Measurements from ENCODE around the gene HMGN4. TPM values are rescaled to one million over a fixed set of nuclear protein-coding genes. Genes with fewer than 3 reads are reported as not detected.
"Not testable (repeated sequence)": the region's sequence is repeated elsewhere in the genome, so short reads cannot be mapped to it uniquely, and the experiment has no call there.

HMGN4 gene
- total RNA-seq, 1 experiment from 2014 or later: 103 TPM

- DNase-seq (ENCODE audit: low read depth, low spot score): peak; percentile 86
- in situ Hi-C loops (cut with HindIII; ENCODE audit: low pct_unique_long_range_greater_than_20kb, low sequenced_read_pairs): no loop called here
Observed at GRCh38 chr6:26520850-26521599, 17.1 kb upstream of the HMGN4 start.

GRCh38 chr6:26521600-26522391, 16.4 kb upstream of the HMGN4 start:
- in situ Hi-C loops (cut with HindIII; ENCODE audit: low pct_unique_long_range_greater_than_20kb, low sequenced_read_pairs): no loop called here
- peak; percentile 78 for DNase-seq (ENCODE audit: low read depth, low spot score)

- in situ Hi-C loops (cut with HindIII; ENCODE audit: low pct_unique_long_range_greater_than_20kb, low sequenced_read_pairs); DNase-seq (ENCODE audit: low read depth, low spot score): not testable (repeated sequence)
Observed at GRCh38 chr6:26522486-26523228, 15.5 kb upstream of the HMGN4 start.

GRCh38 chr6:26524314-26524713, 13.9 kb upstream of the HMGN4 start:
- in situ Hi-C loops (cut with HindIII; ENCODE audit: low pct_unique_long_range_greater_than_20kb, low sequenced_read_pairs): not testable (repeated sequence)

GRCh38 chr6:26524722-26525370, 13.3 kb upstream of the HMGN4 start:
- in situ Hi-C loops (cut with HindIII; ENCODE audit: low pct_unique_long_range_greater_than_20kb, low sequenced_read_pairs): no loop called here

More at GRCh38 chr6:26524314-26524713, 13.9 kb upstream of the HMGN4 start:
- not testable (repeated sequence) for DNase-seq (ENCODE audit: low read depth, low spot score)

GRCh38 chr6:26525838-26526237, 12.3 kb upstream of the HMGN4 start:
- in situ Hi-C loops (cut with HindIII; ENCODE audit: low pct_unique_long_range_greater_than_20kb, low sequenced_read_pairs): no loop called here
- peak; percentile 30 for DNase-seq (ENCODE audit: low read depth, low spot score)

More at GRCh38 chr6:26524722-26525370, 13.3 kb upstream of the HMGN4 start:
- no peak for DNase-seq (ENCODE audit: low read depth, low spot score)

- in situ Hi-C loops (cut with HindIII; ENCODE audit: low pct_unique_long_range_greater_than_20kb, low sequenced_read_pairs): no loop called here
- DNase-seq (ENCODE audit: low read depth, low spot score): no peak
Observed at GRCh38 chr6:26526928-26527327, 11.2 kb upstream of the HMGN4 start.

GRCh38 chr6:26530203-26530602, 8.0 kb upstream of the HMGN4 start:
- DNase-seq (ENCODE audit: low read depth, low spot score): no peak
- in situ Hi-C loops (cut with HindIII; ENCODE audit: low pct_unique_long_range_greater_than_20kb, low sequenced_read_pairs): no loop called here

GRCh38 chr6:26531897-26532296, 6.3 kb upstream of the HMGN4 start:
- in situ Hi-C loops (cut with HindIII; ENCODE audit: low pct_unique_long_range_greater_than_20kb, low sequenced_read_pairs): no loop called here
- no peak for DNase-seq (ENCODE audit: low read depth, low spot score)

- in situ Hi-C loops (cut with HindIII; ENCODE audit: low pct_unique_long_range_greater_than_20kb, low sequenced_read_pairs): no loop called here
- peak; percentile 99 for DNase-seq (ENCODE audit: low read depth, low spot score)
Observed at GRCh38 chr6:26532699-26533531, 5.3 kb upstream of the HMGN4 start.

GRCh38 chr6:26533532-26533931, 4.6 kb upstream of the HMGN4 start:
- no peak for DNase-seq (ENCODE audit: low read depth, low spot score)
- in situ Hi-C loops (cut with HindIII; ENCODE audit: low pct_unique_long_range_greater_than_20kb, low sequenced_read_pairs): no loop called here

- in situ Hi-C loops (cut with HindIII; ENCODE audit: low pct_unique_long_range_greater_than_20kb, low sequenced_read_pairs): no loop called here
- no peak for DNase-seq (ENCODE audit: low read depth, low spot score)
Observed at GRCh38 chr6:26534681-26535465, 3.3 kb upstream of the HMGN4 start.

GRCh38 chr6:26536571-26537159, 1.5 kb upstream of the HMGN4 start:
- DNase-seq (ENCODE audit: low read depth, low spot score): peak; percentile 80
- in situ Hi-C loops (cut with HindIII; ENCODE audit: low pct_unique_long_range_greater_than_20kb, low sequenced_read_pairs): no loop called here

GRCh38 chr6:26537160-26537845, 863 bp upstream of the HMGN4 start:
- peak; percentile 99 for DNase-seq (ENCODE audit: low read depth, low spot score)
- in situ Hi-C loops (cut with HindIII; ENCODE audit: low pct_unique_long_range_greater_than_20kb, low sequenced_read_pairs): no loop called here

GRCh38 chr6:26538572-26538902, 371 bp downstream of the HMGN4 start:
- in situ Hi-C loops (cut with HindIII; ENCODE audit: low pct_unique_long_range_greater_than_20kb, low sequenced_read_pairs): no loop called here
- no peak for DNase-seq (ENCODE audit: low read depth, low spot score)
